Sigmoid colon (tissue), 3 donors: ENCODE data around the gene IARS1.

Experiments
- CTCF ChIP-seq, 4 experiments: fragments of 450-650 bp in 3 of 4; fragments of 200-600 bp in 1 of 4; IDR thresholded peaks; one replicate each; pipeline ENCODE4 v1.5.1; 2016 to 2019; ENCODE audit warnings: antibody characterized with exemption in 4 of 4, mild to moderate bottlenecking in 3 of 4, moderate library complexity in 2 of 4
- POLR2A ChIP-seq, 2 donors: fragments of 450-650 bp; IDR thresholded peaks; one replicate each; pipeline ENCODE4 v1.6.1; 2016; ENCODE audit warnings: antibody characterized with exemption in 2 of 2, mild to moderate bottlenecking in 2 of 2, moderate library complexity in 2 of 2

GRCh38 chr9:92275541-92275940 lies 18.0 kb downstream of the IARS1 start:
- no peak for TF ChIP-seq POLR2A (IDR thresholded peaks at IDR 0.05)
- TF ChIP-seq CTCF (IDR thresholded peaks at IDR 0.05) = no peak
